ENCODE results near the gene AK5. TPM values are rescaled to one million over a fixed set of nuclear protein-coding genes. Genes with fewer than 3 reads are reported as not detected.
"Not testable (repeated sequence)": the region's sequence is repeated elsewhere in the genome, so short reads cannot be mapped to it uniquely, and the experiment has no call there.

Gene AK5
- total RNA-seq, 4 donors from 2014 or later, result 0.13 to 0.84 (median 0.47) TPM; not detected in 1

- DNase-seq (ENCODE audit: low spot score) (no peak), ATAC-seq (ENCODE audit: low FRiP score) (no peak)
- TF ChIP-seq, protein P1, sequence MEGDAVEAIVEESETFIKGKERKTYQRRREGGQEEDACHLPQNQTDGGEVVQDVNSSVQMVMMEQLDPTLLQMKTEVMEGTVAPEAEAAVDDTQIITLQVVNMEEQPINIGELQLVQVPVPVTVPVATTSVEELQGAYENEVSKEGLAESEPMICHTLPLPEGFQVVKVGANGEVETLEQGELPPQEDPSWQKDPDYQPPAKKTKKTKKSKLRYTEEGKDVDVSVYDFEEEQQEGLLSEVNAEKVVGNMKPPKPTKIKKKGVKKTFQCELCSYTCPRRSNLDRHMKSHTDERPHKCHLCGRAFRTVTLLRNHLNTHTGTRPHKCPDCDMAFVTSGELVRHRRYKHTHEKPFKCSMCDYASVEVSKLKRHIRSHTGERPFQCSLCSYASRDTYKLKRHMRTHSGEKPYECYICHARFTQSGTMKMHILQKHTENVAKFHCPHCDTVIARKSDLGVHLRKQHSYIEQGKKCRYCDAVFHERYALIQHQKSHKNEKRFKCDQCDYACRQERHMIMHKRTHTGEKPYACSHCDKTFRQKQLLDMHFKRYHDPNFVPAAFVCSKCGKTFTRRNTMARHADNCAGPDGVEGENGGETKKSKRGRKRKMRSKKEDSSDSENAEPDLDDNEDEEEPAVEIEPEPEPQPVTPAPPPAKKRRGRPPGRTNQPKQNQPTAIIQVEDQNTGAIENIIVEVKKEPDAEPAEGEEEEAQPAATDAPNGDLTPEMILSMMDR (IDR thresholded peaks at IDR 0.05), result no peak
These were observed 123.4 kb downstream of the AK5 start for GRCh38 chr1:77405186-77405585.

- ATAC-seq (ENCODE audit: low FRiP score), result no peak
- TF ChIP-seq, protein P1 (IDR thresholded peaks at IDR 0.05), result no peak
- no peak for DNase-seq (ENCODE audit: low spot score)
These were observed 124.8 kb downstream of the AK5 start for GRCh38 chr1:77406661-77407060.

DNA sequence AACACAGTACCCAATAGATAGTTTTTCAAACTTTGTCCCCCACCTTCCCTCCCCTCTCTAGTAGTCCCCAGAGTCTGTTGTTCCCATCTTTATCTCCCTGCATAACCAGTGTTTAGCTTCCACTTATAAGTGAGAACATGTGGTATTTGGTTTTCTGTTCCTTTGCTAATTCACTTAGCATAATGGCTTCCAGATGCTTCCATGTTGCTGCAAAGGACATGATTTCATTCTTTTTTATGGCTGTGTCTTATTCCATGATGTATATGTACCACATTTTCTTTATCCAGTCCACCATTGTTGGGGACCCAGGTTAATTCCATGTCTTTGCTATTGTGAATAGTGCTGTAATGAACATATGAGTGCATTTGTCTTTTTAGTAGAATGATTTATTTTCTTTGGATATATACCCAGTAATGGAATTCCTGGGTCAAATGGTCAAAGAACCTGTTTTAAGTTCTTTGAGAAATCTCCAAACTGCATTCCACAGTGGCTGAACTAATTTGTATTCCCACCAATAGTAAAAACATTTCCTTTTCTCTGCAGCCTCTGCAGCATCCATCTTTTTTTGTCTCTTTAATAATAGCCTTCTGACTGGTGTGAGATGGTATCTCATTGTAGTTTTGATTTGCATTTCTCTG is 126.0 kb downstream of the AK5 start:
- ATAC-seq (ENCODE audit: low FRiP score), result no peak

GRCh38 chr1:77408933-77409332 is 127.1 kb downstream of the AK5 start:
- not testable (repeated sequence) for ATAC-seq (ENCODE audit: low FRiP score); DNase-seq (ENCODE audit: low spot score)

More for the DNA sequence above, 126.0 kb downstream of the AK5 start:
- TF ChIP-seq, protein P1 (IDR thresholded peaks at IDR 0.05), result no peak
- DNase-seq (ENCODE audit: low spot score), result no peak

DNA sequence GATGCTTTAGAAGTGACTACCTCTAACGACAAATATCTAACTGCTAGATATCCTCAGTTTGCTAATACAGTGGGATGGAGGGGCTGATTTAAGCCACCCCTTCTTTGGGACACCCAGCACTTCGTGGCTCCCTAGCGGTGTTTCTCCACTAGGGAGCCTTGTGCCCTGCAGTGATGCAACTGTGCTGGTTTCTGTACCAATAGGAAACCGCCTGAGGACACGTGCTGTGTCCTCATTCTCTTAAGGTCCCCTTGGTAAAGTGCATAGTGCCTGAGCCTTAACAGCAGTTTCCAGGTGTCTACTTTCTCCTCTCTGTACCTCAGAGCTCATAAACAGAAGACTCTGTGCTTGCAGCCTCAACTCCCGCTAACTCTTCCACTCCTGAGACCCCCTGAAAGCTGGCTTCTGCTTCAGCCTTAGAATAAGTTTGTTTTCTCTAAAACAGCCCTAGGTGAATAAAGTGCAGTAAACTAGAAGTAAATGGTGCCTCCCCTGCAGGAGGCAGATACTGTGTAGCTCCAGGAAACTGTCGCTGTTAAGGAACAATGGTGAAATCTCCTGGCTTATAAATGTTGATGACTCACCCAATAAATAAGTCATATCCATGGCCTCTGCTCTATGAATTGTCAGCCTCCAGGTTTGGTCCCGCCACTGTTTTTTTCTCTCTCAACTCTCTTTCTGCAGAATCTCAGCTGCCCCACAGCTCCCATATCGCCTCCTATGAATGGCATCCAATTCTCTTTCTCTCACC is 130.4 kb downstream of the AK5 start:
- no peak for ATAC-seq (ENCODE audit: low FRiP score)
- TF ChIP-seq, protein P1 (IDR thresholded peaks at IDR 0.05), result no peak
- no peak for DNase-seq (ENCODE audit: low spot score)

- TF ChIP-seq, protein P1 (IDR thresholded peaks at IDR 0.05), result no peak
- DNase-seq (ENCODE audit: low spot score) (no peak), ATAC-seq (ENCODE audit: low FRiP score) (no peak)
These were observed 131.2 kb downstream of the AK5 start for GRCh38 chr1:77412820-77413530.

- TF ChIP-seq, protein P1 (IDR thresholded peaks at IDR 0.05), result no peak
- no peak for DNase-seq (ENCODE audit: low spot score)
- no peak for ATAC-seq (ENCODE audit: low FRiP score)
These were observed 131.9 kb downstream of the AK5 start for GRCh38 chr1:77413541-77414335.
